ENCODE results near the gene PCGF3. TPM values are rescaled to one million over a fixed set of nuclear protein-coding genes. Genes with fewer than 3 reads are reported as not detected.
A peak's percentile ranks its signal among the peaks of the same experiment; 100 is the strongest.

The PCGF3 gene
- total and polyA plus RNA-seq, 9 of the 15 experiments (the other 6 are each of a cell fraction or from before 2014, with no cell fraction given) = 2.6 to 46.1 (median 20.3) TPM

DNA sequence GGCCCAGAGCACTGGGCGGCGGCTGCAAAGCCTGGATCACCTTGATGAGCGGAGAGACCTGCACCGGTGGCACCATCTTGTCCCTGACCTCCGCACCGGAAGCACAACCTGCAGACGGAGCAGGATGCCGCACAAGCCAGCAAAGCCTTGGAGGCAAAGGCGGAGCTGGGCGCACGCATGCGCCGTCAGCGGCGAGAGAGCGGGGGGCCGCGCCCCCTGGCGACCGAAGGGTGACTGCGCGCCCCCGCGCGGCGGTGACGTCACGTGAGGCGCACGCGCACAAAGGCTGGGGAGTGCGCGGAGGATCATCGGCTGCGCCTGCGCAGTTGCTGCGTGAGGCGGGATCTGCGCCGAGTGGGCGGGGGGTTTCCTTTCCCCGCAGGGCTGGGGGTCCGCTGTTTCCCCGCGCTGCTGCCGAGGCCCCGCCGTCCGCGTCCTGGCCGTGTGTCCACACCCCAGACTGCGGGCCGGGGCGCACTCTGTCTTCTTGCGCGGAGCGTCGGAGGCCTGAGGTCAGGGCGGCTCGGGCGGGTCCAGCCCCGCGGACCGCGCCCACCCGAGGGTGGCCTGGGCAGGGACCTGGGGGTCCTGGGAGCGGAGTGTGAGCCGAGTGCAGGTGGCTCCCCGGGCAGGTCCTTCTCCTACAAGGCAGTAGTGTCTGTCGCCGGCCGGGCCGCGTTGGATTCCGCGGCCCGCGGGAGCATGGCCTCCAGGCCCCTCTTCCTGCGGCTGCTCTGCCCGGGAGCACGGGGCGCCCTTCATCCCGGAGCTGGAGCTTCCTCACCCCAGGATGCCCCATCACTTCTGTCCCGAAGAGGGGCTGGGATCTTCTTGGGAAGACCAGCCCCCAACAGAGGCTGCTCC is 31.2 kb upstream of the PCGF3 start, which contains the start of the genes ATP5ME and MYL5 (continued):
- TF ChIP-seq RB1 (IDR thresholded peaks at IDR 0.05; ENCODE audit: low read depth) = peak; percentile 98
- no peak for TF ChIP-seq ZNF431 (CRISPR knock-in tag; IDR thresholded peaks at IDR 0.05)
- TF ChIP-seq PTBP1 (IDR thresholded peaks at IDR 0.05; ENCODE audit: low read depth, low read length) = no peak
- TF ChIP-seq POLR2G (IDR thresholded peaks at IDR 0.05; ENCODE audit: low read depth, low read length) = peak; percentile 85
- no peak for TF ChIP-seq ZNF217 (CRISPR knock-in tag; IDR thresholded peaks at IDR 0.05)
- peak in 1 of 2 experiments; percentile 60; a peak in 1 of 4 replicates for TF ChIP-seq HDAC1 (IDR thresholded peaks at IDR 0.05)
- 0 out of 2 replicates have a peak, but pooled peaks have one; percentile 64 for TF ChIP-seq ERF (CRISPR knock-in tag; IDR thresholded peaks at IDR 0.05)
- no peak for TF ChIP-seq HDGF (IDR thresholded peaks at IDR 0.05)
- TF ChIP-seq, protein P1, sequence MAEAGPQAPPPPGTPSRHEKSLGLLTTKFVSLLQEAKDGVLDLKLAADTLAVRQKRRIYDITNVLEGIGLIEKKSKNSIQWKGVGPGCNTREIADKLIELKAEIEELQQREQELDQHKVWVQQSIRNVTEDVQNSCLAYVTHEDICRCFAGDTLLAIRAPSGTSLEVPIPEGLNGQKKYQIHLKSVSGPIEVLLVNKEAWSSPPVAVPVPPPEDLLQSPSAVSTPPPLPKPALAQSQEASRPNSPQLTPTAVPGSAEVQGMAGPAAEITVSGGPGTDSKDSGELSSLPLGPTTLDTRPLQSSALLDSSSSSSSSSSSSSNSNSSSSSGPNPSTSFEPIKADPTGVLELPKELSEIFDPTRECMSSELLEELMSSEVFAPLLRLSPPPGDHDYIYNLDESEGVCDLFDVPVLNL (CRISPR knock-in tag; IDR thresholded peaks at IDR 0.05; ENCODE audit: low read depth) = no peak
- TF ChIP-seq RFX5 (IDR thresholded peaks at IDR 0.05; ENCODE audit: low read depth, low read length) = peak; percentile 64; the same call in 1 of the 2 replicates
- no peak for TF ChIP-seq ZNF77 (CRISPR knock-in tag; IDR thresholded peaks at IDR 0.05)
- TF ChIP-seq FOXM1 (IDR thresholded peaks at IDR 0.05; ENCODE audit: low read depth) = no peak
- TF ChIP-seq FOXM1 (CRISPR knock-in tag; IDR thresholded peaks at IDR 0.05; ENCODE audit: low read depth) = peak; percentile 89
- TF ChIP-seq SAFB (IDR thresholded peaks at IDR 0.05; ENCODE audit: borderline replicate concordance, low read depth, low read length) = 0 out of 2 replicates have a peak, but pooled peaks have one; percentile 53
- TF ChIP-seq CHD4 (IDR thresholded peaks at IDR 0.05; ENCODE audit: insufficient read depth, insufficient replicate concordance, low read depth, low read length, poor library complexity, severe bottlenecking) = no peak
- TF ChIP-seq, protein P2, sequence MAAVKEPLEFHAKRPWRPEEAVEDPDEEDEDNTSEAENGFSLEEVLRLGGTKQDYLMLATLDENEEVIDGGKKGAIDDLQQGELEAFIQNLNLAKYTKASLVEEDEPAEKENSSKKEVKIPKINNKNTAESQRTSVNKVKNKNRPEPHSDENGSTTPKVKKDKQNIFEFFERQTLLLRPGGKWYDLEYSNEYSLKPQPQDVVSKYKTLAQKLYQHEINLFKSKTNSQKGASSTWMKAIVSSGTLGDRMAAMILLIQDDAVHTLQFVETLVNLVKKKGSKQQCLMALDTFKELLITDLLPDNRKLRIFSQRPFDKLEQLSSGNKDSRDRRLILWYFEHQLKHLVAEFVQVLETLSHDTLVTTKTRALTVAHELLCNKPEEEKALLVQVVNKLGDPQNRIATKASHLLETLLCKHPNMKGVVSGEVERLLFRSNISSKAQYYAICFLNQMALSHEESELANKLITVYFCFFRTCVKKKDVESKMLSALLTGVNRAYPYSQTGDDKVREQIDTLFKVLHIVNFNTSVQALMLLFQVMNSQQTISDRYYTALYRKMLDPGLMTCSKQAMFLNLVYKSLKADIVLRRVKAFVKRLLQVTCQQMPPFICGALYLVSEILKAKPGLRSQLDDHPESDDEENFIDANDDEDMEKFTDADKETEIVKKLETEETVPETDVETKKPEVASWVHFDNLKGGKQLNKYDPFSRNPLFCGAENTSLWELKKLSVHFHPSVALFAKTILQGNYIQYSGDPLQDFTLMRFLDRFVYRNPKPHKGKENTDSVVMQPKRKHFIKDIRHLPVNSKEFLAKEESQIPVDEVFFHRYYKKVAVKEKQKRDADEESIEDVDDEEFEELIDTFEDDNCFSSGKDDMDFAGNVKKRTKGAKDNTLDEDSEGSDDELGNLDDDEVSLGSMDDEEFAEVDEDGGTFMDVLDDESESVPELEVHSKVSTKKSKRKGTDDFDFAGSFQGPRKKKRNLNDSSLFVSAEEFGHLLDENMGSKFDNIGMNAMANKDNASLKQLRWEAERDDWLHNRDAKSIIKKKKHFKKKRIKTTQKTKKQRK (IDR thresholded peaks at IDR 0.05; ENCODE audit: borderline replicate concordance, low read depth, low read length) = no peak
- no peak for TF ChIP-seq ZNF165 (CRISPR knock-in tag; IDR thresholded peaks at IDR 0.05; ENCODE audit: borderline replicate concordance)
- peak; percentile 44 to 65; a peak in 1 of 4 replicates for TF ChIP-seq FOXK2 (conservative IDR thresholded peaks at IDR 0.05 in 1 of 2, IDR thresholded peaks at IDR 0.05 in 1 of 2; ENCODE audit: low read depth in 2 of 2)
- no peak for TF ChIP-seq MTF1 (CRISPR knock-in tag; IDR thresholded peaks at IDR 0.05; ENCODE audit: borderline replicate concordance)
- TF ChIP-seq, protein P3, sequence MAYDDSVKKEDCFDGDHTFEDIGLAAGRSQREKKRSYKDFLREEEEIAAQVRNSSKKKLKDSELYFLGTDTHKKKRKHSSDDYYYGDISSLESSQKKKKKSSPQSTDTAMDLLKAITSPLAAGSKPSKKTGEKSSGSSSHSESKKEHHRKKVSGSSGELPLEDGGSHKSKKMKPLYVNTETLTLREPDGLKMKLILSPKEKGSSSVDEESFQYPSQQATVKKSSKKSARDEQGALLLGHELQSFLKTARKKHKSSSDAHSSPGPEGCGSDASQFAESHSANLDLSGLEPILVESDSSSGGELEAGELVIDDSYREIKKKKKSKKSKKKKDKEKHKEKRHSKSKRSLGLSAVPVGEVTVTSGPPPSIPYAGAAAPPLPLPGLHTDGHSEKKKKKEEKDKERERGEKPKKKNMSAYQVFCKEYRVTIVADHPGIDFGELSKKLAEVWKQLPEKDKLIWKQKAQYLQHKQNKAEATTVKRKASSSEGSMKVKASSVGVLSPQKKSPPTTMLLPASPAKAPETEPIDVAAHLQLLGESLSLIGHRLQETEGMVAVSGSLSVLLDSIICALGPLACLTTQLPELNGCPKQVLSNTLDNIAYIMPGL (CRISPR knock-in tag; IDR thresholded peaks at IDR 0.05) = peak; percentile 89
- no peak for TF ChIP-seq ZNF239 (CRISPR knock-in tag; IDR thresholded peaks at IDR 0.05)
- TF ChIP-seq CBX8 (IDR thresholded peaks at IDR 0.05; ENCODE audit: borderline replicate concordance, extremely low read depth, low read depth, low read length, poor library complexity, severe bottlenecking) = no peak

All from K562 (cell line).